Activated CD4-positive, alpha-beta T cell treated with anti-CD3 and anti-CD28 coated beads for 36 hours (primary cell): ENCODE measurements around the gene CHCHD6. TPM values are rescaled to one million over a fixed set of nuclear protein-coding genes. Genes with fewer than 3 reads are reported as not detected.

Experiments
- ATAC-seq: fragments of 200-7000 bp; cut with Tn5 transposase; one replicate; pipeline ENCODE4 v1.10.0; 2021; ENCODE audit warnings: mild to moderate bottlenecking, moderate library complexity
- CTCF ChIA-PET: fragments of 350-600 bp; sonication (Branson Sonifier 250); formaldehyde crosslinking; loops from one replicate; lab custom pipeline; 2021; ENCODE audit warnings: antibody characterized with exemption; lab: Charles Lee
- POLR2A ChIA-PET: fragments of 350-600 bp; sonication (Branson Sonifier 250); formaldehyde crosslinking; loops from one replicate; lab custom pipeline; 2021; ENCODE audit warnings: antibody characterized with exemption, inconsistent platforms; lab: Charles Lee
- DNase-seq: peaks from one replicate; pipeline ENCODE4 v3.0.0-alpha.2; 2020
- H3K27ac Mint-ChIP-seq: one replicate; pipeline ENCODE4 v1.8.0; 2021; ENCODE audit warnings: mixed read lengths
- H3K27me3 Mint-ChIP-seq: one replicate; pipeline ENCODE4 v1.8.0; 2021; ENCODE audit warnings: mixed read lengths
- H3K36me3 Mint-ChIP-seq: one replicate; pipeline ENCODE4 v1.8.0; 2021; ENCODE audit warnings: low read depth, mixed read lengths
- H3K4me1 Mint-ChIP-seq: one replicate; pipeline ENCODE4 v1.8.0; 2021; ENCODE audit warnings: mixed read lengths
- H3K4me3 Mint-ChIP-seq: one replicate; pipeline ENCODE4 v1.8.0; 2021; ENCODE audit warnings: mild to moderate bottlenecking, moderate library complexity, mixed read lengths
- H3K9me3 Mint-ChIP-seq: one replicate; pipeline ENCODE4 v1.8.0; 2021; ENCODE audit warnings: low read depth, mixed read lengths
- intact Hi-C, 2 experiments: fragments of 100-400 bp; cut with DNase I in 1 of 2; cut with micrococcal nuclease in 1 of 2; formaldehyde crosslinking; loops; one replicate each; pipeline versions ENCODE4 v1.14.2 to v1.15.1; 2022 to 2024; cut with DNase I, micrococcal nuclease
- total RNA-seq, 2 experiments: library from RNA; stranded (reverse); gene quantifications; one replicate each; pipeline ENCODE4 v1.2.3, GENCODE V29; 2021

The CHCHD6 gene
- total RNA-seq, 2 experiments from 2014 or later: 17.1 to 17.7 TPM

GRCh38 chr3:126990890-126991289 is 286.9 kb downstream of the CHCHD6 start:
- CTCF ChIA-PET: interaction anchor here (0.6 kb wide), 1 partner anchor 777 kb away, joined by 3 read pairs; no protein-coding TSS in a partner anchor
- no peaks in the 10 kb centered on the region for H3K27me3 Mint-ChIP-seq
- intact Hi-C loops: no loop called here
- POLR2A ChIA-PET: no interaction called here
- H3K4me1 Mint-ChIP-seq: no peaks in the 10 kb centered on the region
- no peak for ATAC-seq
- peaks cover 6% of the 10 kb centered on the region for H3K36me3 Mint-ChIP-seq
- no peak overlapping the region for H3K4me3 Mint-ChIP-seq
- DNase-seq: no peak
- no peaks in the 10 kb centered on the region for H3K9me3 Mint-ChIP-seq
- H3K27ac Mint-ChIP-seq: no peak overlapping the region

GRCh38 chr3:126991366-126992200 is 287.5 kb downstream of the CHCHD6 start:
- peaks cover 6% of the 10 kb centered on the region for H3K36me3 Mint-ChIP-seq
- ChIA-PET POLR2A (no interaction called here), CTCF (no interaction called here)
- no peaks in the 10 kb centered on the region for H3K27me3 Mint-ChIP-seq
- DNase-seq: no peak
- no peak overlapping the region for H3K27ac Mint-ChIP-seq
- intact Hi-C loops: no loop called here
- no peaks in the 10 kb centered on the region for H3K4me1 Mint-ChIP-seq
- H3K9me3 Mint-ChIP-seq: no peaks in the 10 kb centered on the region
- ATAC-seq: no peak
- H3K4me3 Mint-ChIP-seq: no peak overlapping the region

GRCh38 chr3:126992216-126992615 is 288.2 kb downstream of the CHCHD6 start:
- peaks cover 6% of the 10 kb centered on the region for H3K36me3 Mint-ChIP-seq
- no peak for ATAC-seq
- H3K27ac Mint-ChIP-seq: no peak overlapping the region
- intact Hi-C loops: no loop called here
- H3K9me3 Mint-ChIP-seq: no peaks in the 10 kb centered on the region
- H3K27me3 Mint-ChIP-seq: no peaks in the 10 kb centered on the region
- ChIA-PET POLR2A (no interaction called here), CTCF (no interaction called here)
- DNase-seq: no peak
- no peaks in the 10 kb centered on the region for H3K4me1 Mint-ChIP-seq
- H3K4me3 Mint-ChIP-seq: no peak overlapping the region

- Mint-ChIP-seq H3K27me3 (no peaks in the 10 kb centered on the region), H3K36me3 (peaks cover 6% of the 10 kb centered on the region), H3K27ac (no peak overlapping the region), H3K4me3 (no peak overlapping the region), H3K9me3 (no peaks in the 10 kb centered on the region), H3K4me1 (no peaks in the 10 kb centered on the region)
- DNase-seq: no peak
- intact Hi-C loops: no loop called here
- POLR2A ChIA-PET: no interaction called here
- no peak for ATAC-seq
- CTCF ChIA-PET: no interaction called here
Observed at GRCh38 chr3:126992776-126993175, 288.7 kb downstream of the CHCHD6 start.

GRCh38 chr3:126993436-126993835 is 289.4 kb downstream of the CHCHD6 start:
- DNase-seq (no peak), ATAC-seq (no peak)
- intact Hi-C loops: no loop called here
- Mint-ChIP-seq H3K9me3 (no peaks in the 10 kb centered on the region), H3K27ac (no peak overlapping the region), H3K4me3 (no peak overlapping the region), H3K36me3 (peaks cover 6% of the 10 kb centered on the region), H3K27me3 (no peaks in the 10 kb centered on the region), H3K4me1 (no peaks in the 10 kb centered on the region)
- ChIA-PET CTCF (interaction anchor here (0.6 kb wide), 1 partner anchor 10 kb away, joined by 3 read pairs; no protein-coding TSS in a partner anchor), POLR2A (interaction anchor here (0.6 kb wide), 1 partner anchor 19 kb away, joined by 3 read pairs; no protein-coding TSS in a partner anchor)

GRCh38 chr3:126994661-126995245 is 290.7 kb downstream of the CHCHD6 start:
- intact Hi-C loops: no loop called here

GRCh38 chr3:126995254-126995780 is 291.3 kb downstream of the CHCHD6 start:
- intact Hi-C loops: no loop called here
- POLR2A ChIA-PET: interaction anchor here (0.5 kb wide), 1 partner anchor 596 kb away, joined by 5 read pairs; no protein-coding TSS in a partner anchor
- CTCF ChIA-PET: no interaction called here
- Mint-ChIP-seq H3K27ac (no peak overlapping the region), H3K36me3 (peaks cover 2% of the 10 kb centered on the region), H3K4me1 (no peaks in the 10 kb centered on the region), H3K27me3 (no peaks in the 10 kb centered on the region), H3K4me3 (no peak overlapping the region), H3K9me3 (no peaks in the 10 kb centered on the region)
- ATAC-seq (no peak), DNase-seq (no peak)

More at GRCh38 chr3:126994661-126995245, 290.7 kb downstream of the CHCHD6 start:
- Mint-ChIP-seq H3K27me3 (no peaks in the 10 kb centered on the region), H3K4me3 (no peak overlapping the region), H3K27ac (no peak overlapping the region), H3K36me3 (peaks cover 2% of the 10 kb centered on the region), H3K9me3 (no peaks in the 10 kb centered on the region), H3K4me1 (no peaks in the 10 kb centered on the region)
- ChIA-PET CTCF (no interaction called here), POLR2A (no interaction called here)
- no peak for ATAC-seq
- no peak for DNase-seq

- DNase-seq (no peak), ATAC-seq (no peak)
- Mint-ChIP-seq H3K4me3 (no peak overlapping the region), H3K27me3 (no peaks in the 10 kb centered on the region), H3K36me3 (no peaks in the 10 kb centered on the region), H3K27ac (no peak overlapping the region), H3K9me3 (no peaks in the 10 kb centered on the region), H3K4me1 (no peaks in the 10 kb centered on the region)
- CTCF ChIA-PET: no interaction called here
- intact Hi-C loops: no loop called here
- POLR2A ChIA-PET: interaction anchor here (0.5 kb wide), 1 partner anchor 595 kb away, joined by 5 read pairs; no protein-coding TSS in a partner anchor
Observed at GRCh38 chr3:126995926-126996512, 292.0 kb downstream of the CHCHD6 start.

GRCh38 chr3:126996905-126997304 is 292.9 kb downstream of the CHCHD6 start:
- no peak overlapping the region for H3K27ac Mint-ChIP-seq
- intact Hi-C loops: no loop called here

GRCh38 chr3:126997455-126998038 is 293.5 kb downstream of the CHCHD6 start:
- Mint-ChIP-seq H3K4me1 (no peaks in the 10 kb centered on the region), H3K27ac (no peak overlapping the region), H3K4me3 (no peak overlapping the region), H3K27me3 (no peaks in the 10 kb centered on the region), H3K9me3 (no peaks in the 10 kb centered on the region), H3K36me3 (no peaks in the 10 kb centered on the region)
- intact Hi-C loops: no loop called here
- CTCF ChIA-PET: interaction anchor here (0.7 to 1.2 kb wide), 2 partner anchors 15 to 20 kb away, joined by 3 to 5 read pairs; partner anchors contain the start of gene PLXNA1
- ATAC-seq (no peak), DNase-seq (no peak)
- POLR2A ChIA-PET: no interaction called here

More at GRCh38 chr3:126996905-126997304, 292.9 kb downstream of the CHCHD6 start:
- Mint-ChIP-seq H3K36me3 (no peaks in the 10 kb centered on the region), H3K4me1 (no peaks in the 10 kb centered on the region), H3K9me3 (no peaks in the 10 kb centered on the region), H3K27me3 (no peaks in the 10 kb centered on the region), H3K4me3 (no peak overlapping the region)
- POLR2A ChIA-PET: no interaction called here
- ATAC-seq (no peak), DNase-seq (no peak)
- CTCF ChIA-PET: no interaction called here

GRCh38 chr3:126998320-126998719 is 294.3 kb downstream of the CHCHD6 start:
- no peak overlapping the region for H3K4me3 Mint-ChIP-seq
- intact Hi-C loops: no loop called here

More at GRCh38 chr3:126998320-126998719, 294.3 kb downstream of the CHCHD6 start:
- ChIA-PET POLR2A (no interaction called here), CTCF (interaction anchor here (0.6 to 1.2 kb wide), 3 partner anchors 16 to 476 kb away, joined by 3 to 5 read pairs (median 3); partner anchors contain the start of gene PLXNA1)
- no peak for ATAC-seq
- H3K27ac Mint-ChIP-seq: no peak overlapping the region
- no peak for DNase-seq
- H3K9me3 Mint-ChIP-seq: no peaks in the 10 kb centered on the region
- no peaks in the 10 kb centered on the region for H3K4me1 Mint-ChIP-seq
- no peaks in the 10 kb centered on the region for H3K27me3 Mint-ChIP-seq
- no peaks in the 10 kb centered on the region for H3K36me3 Mint-ChIP-seq
